Measurements from ENCODE around the gene AMDHD2.

GRCh38 chr16:2533912-2534311, 13.7 kb downstream of the AMDHD2 start:
- TF ChIP-seq CTCF (conservative IDR thresholded peaks at IDR 0.05 in 1 of 2, IDR thresholded peaks at IDR 0.05 in 1 of 2; ENCODE audit: extremely low read depth in 1 of 2, insufficient read depth in 1 of 2, low read depth in 1 of 2, low read length in 2 of 2): no peak
- TF ChIP-seq EZH2 (IDR thresholded peaks at IDR 0.05; ENCODE audit: borderline replicate concordance, low read length): no peak

Data from mammary epithelial cell (primary cell).